H1 (cell line): ENCODE data around the gene MXRA8. TPM values are rescaled to one million over a fixed set of nuclear protein-coding genes. Genes with fewer than 3 reads are reported as not detected.

Experiments used
- CTCF ChIA-PET: fragments of 300-600 bp; sonication (Branson Sonifier 250); formaldehyde crosslinking; loops from one replicate; lab custom pipeline; 2021; ENCODE audit not compliant: partially characterized antibody; lab: Charles Lee
- POLR2A ChIA-PET: fragments of 300-600 bp; sonication (Branson Sonifier 250); formaldehyde crosslinking; loops from one replicate; lab custom pipeline; 2021; ENCODE audit warnings: inconsistent platforms; ENCODE audit not compliant: partially characterized antibody; lab: Charles Lee
- DNase-seq, 2 experiments: peaks; one replicate each; pipeline versions ENCODE4 v3.0.0 to v3.0.0-alpha.2; 2010 to 2022; ENCODE audit warnings: low spot score in 2 of 2, low read depth in 1 of 2, mixed read lengths in 1 of 2
- FAIRE-seq: peaks from 2 replicates; lab custom pipeline; 2011; peaks lifted over from hg19 to GRCh38; lab: Jason Lieb, UNC
- H2AFZ ChIP-seq: 2 replicates; pipeline ENCODE4 v1.8.1; 2012; ENCODE audit warnings: low read length, inconsistent platforms
- H2AK5ac ChIP-seq: 2 replicates; pipeline ENCODE4 v1.6.1; 2013; ENCODE audit warnings: low read depth, low read length
- H2BK120ac ChIP-seq: replicated peaks from 2 replicates; pipeline ENCODE3; 2013; ENCODE audit warnings: low read depth, low read length, inconsistent platforms
- H2BK12ac ChIP-seq: 2 replicates; pipeline ENCODE4 v1.6.1; 2013; ENCODE audit warnings: low read depth, low read length
- H2BK15ac ChIP-seq: 2 replicates; pipeline ENCODE4 v1.6.1; 2013; ENCODE audit warnings: low read length
- H2BK20ac ChIP-seq: 2 replicates; pipeline ENCODE4 v1.6.1; 2013; ENCODE audit warnings: low read length
- H2BK5ac ChIP-seq: 2 replicates; pipeline ENCODE4 v1.6.1; 2013; ENCODE audit warnings: low read depth, low read length
- H3K14ac ChIP-seq: 2 replicates; pipeline ENCODE4 v1.6.1; 2013; ENCODE audit warnings: inconsistent platforms; ENCODE audit not compliant: insufficient read length
- H3K18ac ChIP-seq: 2 replicates; pipeline ENCODE4 v1.6.1; 2013; ENCODE audit warnings: low read length; ENCODE audit errors: extremely low read depth
- H3K23ac ChIP-seq: 2 replicates; pipeline ENCODE4 v1.6.1; 2013; ENCODE audit warnings: inconsistent platforms; ENCODE audit not compliant: insufficient read length
- H3K23me2 ChIP-seq: 2 replicates; pipeline ENCODE4 v1.6.1; 2013; ENCODE audit warnings: low read depth, low read length
- H3K27ac ChIP-seq: 2 replicates; pipeline ENCODE4 v1.6.1; 2011; ENCODE audit warnings: low read depth, low read length, inconsistent platforms
- H3K27me3 ChIP-seq, 4 experiments: replicated peaks in 1 of 4; 1 replicate in 1 of 4; 2 replicates in 3 of 4; pipeline versions ENCODE4 v1.6.1 to v1.8.1; 2011 to 2013; ENCODE audit warnings: low read length in 3 of 4, mild to moderate bottlenecking in 3 of 4, inconsistent platforms in 2 of 4, mixed read lengths in 2 of 4, moderate library complexity in 1 of 4; ENCODE audit not compliant: control insufficient read depth in 3 of 4, insufficient read depth in 3 of 4; ENCODE audit errors: extremely low read depth in 1 of 4
- H3K36me3 ChIP-seq, 4 experiments: 2 replicates each; pipeline versions ENCODE4 v1.6.1 to v1.8.1; 2011 to 2013; ENCODE audit warnings: mild to moderate bottlenecking in 4 of 4, low read length in 3 of 4, moderate library complexity in 2 of 4, control low read depth in 1 of 4, inconsistent platforms in 1 of 4; ENCODE audit not compliant: insufficient read depth in 4 of 4, control insufficient read depth in 2 of 4
- H3K4ac ChIP-seq: replicated peaks from 2 replicates; pipeline ENCODE3; 2013; ENCODE audit warnings: low read length, low read depth, mixed read lengths, inconsistent platforms; ENCODE audit not compliant: insufficient read length
- H3K4me1 ChIP-seq, 4 experiments: replicated peaks in 1 of 4; 1 replicate in 1 of 4; 2 replicates in 3 of 4; pipeline versions ENCODE4 v1.6.1 to v1.8.1; 2011 to 2013; ENCODE audit warnings: low read length in 3 of 4, inconsistent platforms in 2 of 4, mixed read lengths in 1 of 4; ENCODE audit not compliant: insufficient read depth in 4 of 4, control insufficient read depth in 3 of 4
- H3K4me2 ChIP-seq, 2 experiments: 2 replicates each; pipeline versions ENCODE4 v1.6.1 to v1.8.1; 2011 to 2013; ENCODE audit warnings: low read depth in 2 of 2, low read length in 2 of 2, control low read depth in 1 of 2, inconsistent platforms in 1 of 2, mild to moderate bottlenecking in 1 of 2; ENCODE audit not compliant: insufficient read depth in 1 of 2
- H3K4me3 ChIP-seq, 4 experiments: fragments of 200-600, 300-600 bp in 1 of 4; sonication (generic), shearing (Covaris generic), sonication (Bioruptor Twin) in 1 of 4; 2 replicates each; pipeline versions ENCODE4 v1.5.1 to v1.8.1; 2011 to 2016; ENCODE audit warnings: low read length in 4 of 4, low read depth in 3 of 4, control low read depth in 2 of 4, inconsistent platforms in 2 of 4, mild to moderate bottlenecking in 2 of 4, mixed read lengths in 1 of 4, moderate library complexity in 1 of 4; ENCODE audit not compliant: insufficient read depth in 2 of 4; ENCODE audit errors: extremely low read depth in 1 of 4
- H3K56ac ChIP-seq: replicated peaks from 2 replicates; pipeline ENCODE3; 2013; ENCODE audit warnings: low read depth, mild to moderate bottlenecking, mixed read lengths, low read length, inconsistent platforms; ENCODE audit not compliant: insufficient read length
- H3K79me1 ChIP-seq: 2 replicates; pipeline ENCODE4 v1.6.1; 2013; ENCODE audit warnings: low read depth, low read length, control low read depth
- H3K79me2 ChIP-seq, 2 experiments: 2 replicates each; pipeline versions ENCODE4 v1.6.1 to v1.8.1; 2012 to 2013; ENCODE audit warnings: low read length in 2 of 2, mild to moderate bottlenecking in 2 of 2, inconsistent platforms in 1 of 2; ENCODE audit not compliant: insufficient read depth in 2 of 2, control insufficient read depth in 1 of 2
- H3K9ac ChIP-seq, 4 experiments: replicated peaks in 1 of 4; 1 replicate in 1 of 4; 2 replicates in 3 of 4; pipeline versions ENCODE4 v1.6.1 to v1.8.1; 2011 to 2013; ENCODE audit warnings: low read depth in 3 of 4, low read length in 3 of 4, control low read depth in 2 of 4, mild to moderate bottlenecking in 2 of 4, moderate library complexity in 2 of 4, inconsistent platforms in 1 of 4; ENCODE audit errors: extremely low read depth in 1 of 4
- H3K9me3 ChIP-seq, 2 experiments: 2 replicates each; pipeline versions ENCODE4 v1.6.1 to v1.8.1; 2012 to 2013; ENCODE audit warnings: mild to moderate bottlenecking in 2 of 2, moderate library complexity in 2 of 2, control low read depth in 1 of 2, inconsistent platforms in 1 of 2, low read depth in 1 of 2, low read length in 1 of 2, mixed read lengths in 1 of 2; ENCODE audit not compliant: insufficient read depth in 2 of 2
- H4K20me1 ChIP-seq, 2 experiments: replicated peaks in 1 of 2; 2 replicates each; pipeline versions ENCODE3 to v1.8.1; 2011 to 2013; ENCODE audit warnings: inconsistent platforms in 2 of 2, low read length in 2 of 2, mild to moderate bottlenecking in 1 of 2; ENCODE audit not compliant: insufficient read depth in 2 of 2, control insufficient read depth in 1 of 2
- H4K5ac ChIP-seq: 2 replicates; pipeline ENCODE4 v1.6.1; 2013; ENCODE audit warnings: low read length, low read depth, mixed read lengths, inconsistent platforms; ENCODE audit not compliant: insufficient read length
- H4K8ac ChIP-seq: 2 replicates; pipeline ENCODE4 v1.8.0; 2013; ENCODE audit warnings: mild to moderate bottlenecking, moderate library complexity, low read length, inconsistent platforms; ENCODE audit not compliant: insufficient read depth; ENCODE audit errors: extremely low read depth
- H4K91ac ChIP-seq: replicated peaks from 2 replicates; pipeline ENCODE3; 2013; ENCODE audit warnings: low read length, mixed read lengths, inconsistent platforms; ENCODE audit not compliant: insufficient read length
- EP300 ChIP-seq, 2 experiments: IDR thresholded peaks; 1 replicate in 1 of 2; 2 replicates in 1 of 2; pipeline ENCODE4 v1.6.1; 2011 to 2012; ENCODE audit warnings: low read depth in 2 of 2, low read length in 2 of 2, mild to moderate bottlenecking in 2 of 2, borderline replicate concordance in 1 of 2, inconsistent platforms in 1 of 2, moderate library complexity in 1 of 2
- FOSL1 ChIP-seq: IDR thresholded peaks from 2 replicates; pipeline ENCODE4 v1.6.1; 2011; ENCODE audit warnings: mild to moderate bottlenecking, low read depth, low read length, moderate library complexity; ENCODE audit not compliant: insufficient read depth
- POU5F1 ChIP-seq: IDR thresholded peaks from 2 replicates; pipeline ENCODE4 v1.6.1; 2011; ENCODE audit warnings: low read depth, mild to moderate bottlenecking, low read length, moderate library complexity
- WGBS, 2 experiments: shearing (Covaris generic) in 1 of 2; methylation state at CpG; one replicate each; pipeline versions ENCODE4 v1.1.6 to v1.1.7; 2013 to 2015; ENCODE audit warnings: low lambda C conversion rate in 2 of 2, mixed read lengths in 2 of 2, inconsistent platforms in 1 of 2, low coverage in 1 of 2, missing lambda C conversion rate in 1 of 2; ENCODE audit not compliant: insufficient replicate concordance in 2 of 2, insufficient coverage in 1 of 2, insufficient read length in 1 of 2; ENCODE audit errors: extremely low coverage in 1 of 2, missing lambda C conversion rate in 1 of 2; 5-methylcytosine and 5-hydroxymethylcytosine counted together
- polyA plus RNA-seq, 7 experiments: library from polyadenylated mRNA; depleted of rRNA in 3 of 7; stranded (reverse) in 5 of 7; unstranded in 2 of 7; fragments of >200 nt in 5 of 7; fragments of 200-250 nt in 2 of 7; gene quantifications; 1 replicate in 5 of 7; 2 replicates in 1 of 7; 4 replicates in 1 of 7; pipeline versions ENCODE4 v1.2.1 to v1.2.3, GENCODE V29; 2011 to 2013; ENCODE audit warnings: missing spikeins in 2 of 7, mixed read lengths in 2 of 7
- total RNA-seq: library from RNA; stranded (reverse); fragmentation: NEBNext Ultra II Directional; extraction: Animal tissue kit (Norgen Biotek cat#: 25700); gene quantifications from 2 replicates; pipeline ENCODE4 v1.2.1, GENCODE V29; 2021

The MXRA8 gene
- total and polyA plus RNA-seq, 2 of the 8 experiments (the other 6 are each of a cell fraction or from before 2014, with no cell fraction given): 10.5 to 17.2 TPM

- H2BK120ac ChIP-seq: no peak overlapping the region
- no peak overlapping the region for H3K4me3 ChIP-seq
- H3K23me2 ChIP-seq: peaks cover 22% of the 10 kb centered on the region
- H3K4me2 ChIP-seq: no peak overlapping the region
- no peak overlapping the region for H2BK5ac ChIP-seq
- H2AFZ ChIP-seq: no peak overlapping the region
- no peak overlapping the region for H2AK5ac ChIP-seq
- peaks cover 25 to 60% (median 39%) of the 10 kb centered on the region in 4 experiments for H3K36me3 ChIP-seq
- H4K5ac ChIP-seq: no peak overlapping the region
- no peak overlapping the region for H3K18ac ChIP-seq
- no peak overlapping the region for H3K23ac ChIP-seq
- no peak overlapping the region for H2BK15ac ChIP-seq
- H2BK12ac ChIP-seq: no peak overlapping the region
- no peak overlapping the region for H2BK20ac ChIP-seq
- H3K56ac ChIP-seq: no peak overlapping the region
- H3K9ac ChIP-seq: no peak overlapping the region
- FAIRE-seq: no peak
- H4K8ac ChIP-seq: peak overlapping the region; percentile 68; the same call in 1 of the 2 replicates
- peaks cover 0 to 23% (median 14%) of the 10 kb centered on the region in 4 experiments; a peak in 6 of 7 replicates for H3K4me1 ChIP-seq
- DNase-seq: peak in 1 of 2 experiments; percentile 77
- H3K27ac ChIP-seq: peak overlapping the region; percentile 6; the same call in 1 of the 2 replicates
- peaks cover 9 to 54% of the 10 kb centered on the region in 2 experiments; a peak in 3 of 4 replicates for H3K79me2 ChIP-seq
- H3K27me3 ChIP-seq: no peaks in the 10 kb centered on the region
- H4K20me1 ChIP-seq: peaks cover 11 to 26% of the 10 kb centered on the region in 2 experiments
- H3K79me1 ChIP-seq: peaks cover 22% of the 10 kb centered on the region
- H4K91ac ChIP-seq: no peak overlapping the region
- WGBS, 2 experiments: 88% methylated on average over 20 of the region's 20 CpGs; no CpG with 5 or more reads in 1 of the 2 experiments
- no peak overlapping the region for H3K14ac ChIP-seq
- CTCF ChIA-PET: interaction anchor here (0.8 to 3.6 kb wide), 27 partner anchors 8 to 371 kb away, joined by 3 to 32 read pairs (median 5); partner anchors contain the start of genes ATAD3C, AURKAIP1 and VWA1
- no peak overlapping the region for H3K4ac ChIP-seq
- POLR2A ChIA-PET: interaction anchor here (0.6 to 27.7 kb wide), 22 partner anchors 9 to 164 kb away, joined by 3 to 719 read pairs (median 4); partner anchors contain the start of genes ANKRD65, AURKAIP1, CCNL2 and VWA1
- no peaks in the 10 kb centered on the region for H3K9me3 ChIP-seq
- TF ChIP-seq POU5F1 (no peak), FOSL1 (no peak), EP300 (IDR thresholded peaks at IDR 0.05; ENCODE audit: borderline replicate concordance in 1 of 2, low read depth in 2 of 2, low read length in 2 of 2) (no peak)
These were observed 43.9 kb upstream of the MXRA8 start for GRCh38 chr1:1402072-1402900.
